Limb (tissue), 2 donors: ENCODE data around the gene MOB3C.
"Not testable (repeated sequence)": the region's sequence is repeated elsewhere in the genome, so short reads cannot be mapped to it uniquely, and the experiment has no call there.

Source experiments
- DNase-seq, 2 donors: peaks; one replicate each; pipeline ENCODE4 v3.0.0-alpha.2; 2016; ENCODE audit errors: extremely low spot score in 2 of 2

Gene MOB3C

GRCh38 chr1:46616277-46617107 lies at the start of gene MOB3C:
Gene MOB3C, minus strand, starts transcription at chr1:46616811. Its CDS starts 3,490 bp downstream, at chr1:46613321.
- DNase-seq, result peak; percentile 77 to 80

DNA sequence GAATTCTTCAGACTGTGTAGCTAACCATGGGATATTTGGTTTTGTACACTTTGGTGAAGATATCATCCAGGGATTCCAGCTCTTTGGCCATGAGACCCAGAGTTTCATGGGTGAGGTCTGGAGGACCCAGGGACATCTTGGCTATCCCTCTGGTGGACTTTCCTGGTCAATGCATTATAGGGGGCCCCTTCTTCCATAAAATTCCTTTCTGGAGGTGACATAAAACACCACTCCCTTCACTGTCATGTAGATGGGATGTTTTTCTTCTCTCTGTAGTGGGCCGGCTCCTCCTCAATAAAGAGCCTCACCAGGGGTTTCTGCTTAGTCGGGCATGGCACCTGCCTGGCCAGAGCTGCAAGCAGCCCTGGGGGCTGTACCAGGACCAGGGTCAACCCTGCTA lies 49.4 kb upstream of the MOB3C start:
- DNase-seq, result no peak

GRCh38 chr1:46662919-46663318 lies 46.3 kb upstream of the MOB3C start:
- DNase-seq, result not testable (repeated sequence)

- not testable (repeated sequence) for DNase-seq
These were observed 43.5 kb upstream of the MOB3C start for GRCh38 chr1:46660116-46660515.

DNA sequence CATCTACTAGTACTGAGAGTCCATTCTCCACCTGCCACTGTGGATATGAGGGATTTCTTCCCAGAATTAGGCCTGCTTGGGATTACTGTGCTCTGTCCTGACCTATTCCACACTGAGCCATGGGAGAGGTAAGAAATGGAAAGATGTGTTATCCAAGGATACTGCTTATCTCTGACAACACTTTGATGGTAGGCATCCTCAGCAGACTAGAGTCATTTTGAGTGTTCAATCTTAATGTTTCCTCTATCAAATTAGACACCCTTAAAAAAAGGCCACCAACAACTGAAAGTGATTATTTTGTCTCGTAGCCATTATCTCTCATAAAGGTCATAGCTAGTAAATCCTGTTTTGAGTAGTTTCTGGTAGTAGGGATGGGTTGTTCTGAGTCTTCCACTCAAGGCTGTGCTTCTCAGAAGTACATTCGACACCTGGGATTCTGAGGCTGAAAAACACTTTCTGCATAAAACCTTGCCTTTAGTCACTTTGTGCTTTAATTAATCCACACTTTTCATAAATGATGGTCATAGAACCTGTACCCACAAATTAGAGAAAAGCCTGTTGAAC lies 42.8 kb upstream of the MOB3C start:
- DNase-seq, result no peak

GRCh38 chr1:46657775-46658174 lies 41.2 kb upstream of the MOB3C start:
- no peak for DNase-seq

DNA sequence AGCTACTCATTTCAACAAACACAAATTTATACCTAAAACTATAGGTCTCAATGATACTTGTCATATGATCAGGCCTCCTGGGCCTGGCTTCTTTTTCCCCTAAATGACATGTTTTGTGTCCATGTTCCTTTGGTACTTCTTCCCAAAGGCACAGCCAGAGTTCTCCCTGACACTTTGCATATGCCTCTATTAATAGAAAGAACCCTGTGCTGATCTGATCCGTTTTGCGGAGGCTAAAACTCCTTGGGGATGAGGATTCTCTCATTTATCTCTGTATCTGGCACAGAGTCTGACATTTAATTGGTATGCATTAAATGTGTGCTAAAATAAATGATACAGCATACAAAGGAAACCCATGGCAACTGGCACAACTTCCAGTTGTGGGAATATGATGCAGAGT lies 40.0 kb upstream of the MOB3C start:
- DNase-seq, result no peak

- no peak for DNase-seq
These were observed 39.2 kb upstream of the MOB3C start for GRCh38 chr1:46655848-46656247.

DNA sequence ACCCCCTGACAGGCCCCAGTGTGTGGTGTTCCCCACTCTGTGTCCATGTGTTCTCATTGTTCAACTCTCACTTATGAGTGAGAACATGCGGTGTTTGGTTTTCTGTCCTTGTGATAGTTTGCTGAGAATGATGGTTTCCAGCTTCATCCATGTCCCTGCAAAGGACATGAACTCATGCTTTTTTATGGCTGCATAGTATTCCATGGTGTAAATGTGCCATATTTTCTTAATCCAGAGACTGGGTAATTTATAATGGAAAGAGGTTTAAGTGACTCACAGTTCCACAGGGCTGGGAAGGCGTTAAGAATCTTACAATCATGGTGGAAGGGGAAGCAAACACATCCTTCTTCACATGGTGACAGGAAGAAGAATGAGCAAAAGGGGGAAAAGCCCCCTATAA lies 38.1 kb upstream of the MOB3C start:
- DNase-seq, result not testable (repeated sequence)

- no peak for DNase-seq
These were observed 37.4 kb upstream of the MOB3C start for GRCh38 chr1:46654012-46654411.

DNA sequence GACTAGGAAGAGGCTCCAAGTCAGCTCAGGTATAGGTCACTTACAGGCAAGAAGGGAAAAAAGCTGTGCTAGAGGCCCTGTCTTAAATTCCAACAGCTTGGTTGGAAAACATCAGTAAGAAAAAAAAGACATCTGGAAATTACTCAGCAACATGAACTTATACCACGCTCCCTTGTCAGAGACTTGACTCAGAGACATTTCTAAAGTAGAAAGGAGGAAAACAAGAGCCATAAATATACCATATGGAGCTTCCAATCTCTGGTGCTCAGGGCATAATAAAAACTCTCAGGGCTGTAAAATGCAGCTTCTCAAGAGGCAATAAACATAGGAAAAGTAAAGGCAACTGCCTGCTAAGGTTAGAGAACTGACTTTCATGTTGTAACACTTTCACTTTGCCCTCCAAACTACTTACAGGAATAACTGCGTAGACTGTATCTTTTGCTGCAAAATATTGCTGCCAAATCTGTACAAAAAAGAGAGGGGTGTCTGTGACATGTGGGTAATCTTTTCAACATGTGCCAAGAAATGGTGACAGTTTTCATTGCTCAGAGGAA lies 36.9 kb upstream of the MOB3C start:
- DNase-seq, result peak in 1 of 2 donors; percentile 2

GRCh38 chr1:46652321-46653100 lies 35.9 kb upstream of the MOB3C start:
- DNase-seq, result no peak

- not testable (repeated sequence) for DNase-seq
These were observed 34.5 kb upstream of the MOB3C start for GRCh38 chr1:46651152-46651551.

DNA sequence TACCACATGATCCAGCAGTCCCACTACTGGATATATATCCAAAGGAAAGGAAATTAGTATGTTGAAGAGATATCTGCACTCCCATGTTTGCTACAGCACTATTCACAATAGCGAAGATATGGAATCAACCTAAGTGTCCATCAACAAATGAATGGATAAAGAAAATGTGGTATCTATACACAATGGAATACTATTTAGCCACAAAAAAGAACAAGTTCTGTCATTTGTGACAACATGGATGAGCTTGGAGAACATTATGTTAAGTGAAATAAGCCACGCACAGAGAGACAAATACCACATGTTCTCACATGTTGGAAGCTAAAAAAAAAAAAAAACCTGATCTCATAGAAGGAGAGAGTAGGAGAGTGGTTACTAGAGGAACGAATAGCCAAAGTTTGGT lies 33.9 kb upstream of the MOB3C start:
- DNase-seq, result no peak

DNA sequence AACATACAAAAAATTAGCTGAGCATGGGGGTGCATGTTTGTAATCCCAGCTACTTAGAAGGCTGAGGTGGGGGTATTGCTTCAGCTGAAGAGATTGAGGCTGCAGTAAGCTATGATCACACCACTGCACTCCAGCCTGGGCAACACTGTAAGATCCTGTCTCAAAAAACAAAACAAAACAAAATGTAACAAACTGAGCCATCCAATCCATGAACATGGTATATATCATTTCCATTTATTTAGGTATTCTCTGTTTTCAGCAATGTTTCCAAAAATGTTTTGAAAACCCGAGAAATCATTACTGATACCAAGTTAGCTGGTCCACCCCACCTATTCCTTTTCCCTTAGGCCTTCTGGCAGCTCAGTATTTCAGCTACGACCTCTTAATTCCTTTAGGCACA lies 33.2 kb upstream of the MOB3C start:
- no peak for DNase-seq

DNA sequence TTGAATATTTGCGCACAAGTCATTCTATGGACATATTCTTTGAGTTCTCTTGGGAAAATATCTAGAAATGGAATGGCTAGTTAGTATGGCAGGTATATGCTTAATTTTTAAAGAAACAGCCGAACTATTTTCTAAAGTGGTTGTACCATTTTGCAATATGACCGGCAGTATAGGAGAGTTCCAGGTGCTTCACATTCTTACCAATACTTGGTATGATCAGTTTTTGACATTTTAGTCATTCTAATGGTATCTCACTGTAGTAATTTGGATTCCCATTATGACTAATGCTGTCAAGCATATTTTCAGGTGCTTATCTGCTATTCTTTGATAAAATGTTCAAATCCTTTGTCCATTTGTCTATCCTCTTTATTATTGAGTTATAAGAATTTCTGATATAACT lies 31.0 kb upstream of the MOB3C start:
- no peak for DNase-seq

DNA sequence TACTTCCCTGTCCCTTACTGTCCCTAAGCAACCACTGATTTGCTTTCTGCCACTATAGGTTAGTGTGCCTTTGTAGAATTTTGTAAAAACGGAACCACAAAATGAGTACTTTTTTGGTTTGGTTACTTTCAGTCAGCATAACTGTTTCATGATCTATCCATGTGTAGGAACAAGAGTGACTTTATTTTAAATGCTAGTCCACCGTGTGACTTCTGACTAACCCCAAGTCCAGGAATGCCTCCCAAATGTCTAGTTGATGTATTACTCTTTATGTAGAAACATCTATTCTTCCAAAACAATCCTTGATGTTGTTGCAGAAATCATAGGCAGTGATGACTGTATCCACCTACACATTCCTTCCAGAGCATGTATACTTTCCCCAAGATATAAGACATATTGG lies 30.2 kb upstream of the MOB3C start:
- no peak for DNase-seq

DNA sequence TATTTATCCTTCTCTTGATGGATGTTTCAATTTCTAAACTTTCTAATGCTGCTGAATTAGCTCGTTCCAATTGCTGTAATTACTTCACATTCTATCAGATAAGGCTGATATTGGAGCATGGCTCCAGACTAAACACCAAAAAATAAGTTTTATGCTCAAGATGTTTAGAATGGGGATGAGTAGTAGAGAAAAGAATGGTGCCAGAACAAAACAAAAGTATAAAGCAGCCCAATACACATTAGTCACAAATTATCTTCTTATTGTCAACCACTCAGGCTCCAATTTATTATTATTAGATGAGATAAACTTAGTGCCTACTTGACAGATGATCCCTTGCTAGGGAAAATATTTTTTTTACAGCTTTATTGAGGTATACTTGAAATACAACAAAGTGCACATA lies 29.7 kb upstream of the MOB3C start:
- no peak for DNase-seq

DNA sequence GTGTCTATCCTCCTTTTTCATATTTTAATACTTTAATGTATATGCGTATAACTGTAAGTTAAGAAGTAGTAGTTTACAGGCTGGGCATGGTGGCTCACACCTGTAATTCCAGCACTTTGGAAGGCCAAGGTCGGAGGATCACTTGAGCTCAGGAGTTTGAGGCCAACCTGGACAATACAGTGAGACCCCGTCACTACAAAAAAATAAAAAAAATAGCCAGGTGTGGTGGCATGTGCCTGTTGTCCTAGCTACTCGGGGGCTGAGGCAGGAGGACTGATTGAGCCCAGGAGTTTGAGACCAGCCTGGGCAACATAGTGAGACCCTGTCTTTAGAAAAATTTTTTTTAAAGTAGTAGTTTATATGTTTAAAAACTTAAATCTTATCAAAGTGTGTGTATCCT lies 29.2 kb upstream of the MOB3C start:
- DNase-seq, result no peak

- DNase-seq, result no peak
These were observed 26.8 kb upstream of the MOB3C start for GRCh38 chr1:46643368-46643775.

GRCh38 chr1:46642115-46642680 lies 25.6 kb upstream of the MOB3C start:
- no peak for DNase-seq

DNA sequence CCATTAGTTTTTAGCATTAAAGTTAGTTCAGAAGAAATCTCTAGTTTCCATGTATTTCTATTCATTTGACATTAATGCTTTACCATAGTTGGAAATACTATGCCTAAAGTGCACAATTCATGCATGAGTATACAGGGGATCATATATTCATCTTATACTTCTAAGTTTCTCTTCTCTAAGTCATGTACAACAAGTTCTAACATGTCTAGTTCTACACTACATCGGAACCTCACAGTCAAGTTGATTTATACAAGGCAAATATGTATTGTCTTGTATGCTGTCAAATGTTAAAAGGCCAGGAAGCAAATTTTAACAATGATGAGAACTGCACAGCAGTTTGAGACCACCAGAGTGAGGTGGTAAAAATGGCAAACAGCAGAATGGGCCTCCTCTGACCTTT lies 22.9 kb upstream of the MOB3C start:
- no peak for DNase-seq
